NCI-H146 (cell line): Measurements from ENCODE around the gene SNRNP70.
"Not testable (repeated sequence)": the region's sequence is repeated elsewhere in the genome, so short reads cannot be mapped to it uniquely, and the experiment has no call there.

Source experiments
- DNase-seq: peaks from one replicate; lab custom pipeline; 2025; lab: John Stamatoyannopoulos, UW

The SNRNP70 gene, protein sequence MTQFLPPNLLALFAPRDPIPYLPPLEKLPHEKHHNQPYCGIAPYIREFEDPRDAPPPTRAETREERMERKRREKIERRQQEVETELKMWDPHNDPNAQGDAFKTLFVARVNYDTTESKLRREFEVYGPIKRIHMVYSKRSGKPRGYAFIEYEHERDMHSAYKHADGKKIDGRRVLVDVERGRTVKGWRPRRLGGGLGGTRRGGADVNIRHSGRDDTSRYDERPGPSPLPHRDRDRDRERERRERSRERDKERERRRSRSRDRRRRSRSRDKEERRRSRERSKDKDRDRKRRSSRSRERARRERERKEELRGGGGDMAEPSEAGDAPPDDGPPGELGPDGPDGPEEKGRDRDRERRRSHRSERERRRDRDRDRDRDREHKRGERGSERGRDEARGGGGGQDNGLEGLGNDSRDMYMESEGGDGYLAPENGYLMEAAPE

GRCh38 chr19:49085020-49085867 lies at the start of gene SNRNP70:
SNRNP70 (plus strand) TSS chr19:49085451; CDS start chr19:49086415, 964 bp downstream.
- DNase-seq = peak; percentile 100

GRCh38 chr19:49036815-49037214 lies 48.4 kb upstream of the SNRNP70 start, which contains the start of gene CGB1:
CGB1 (minus strand) TSS chr19:49036895; CDS start chr19:49036711, 184 bp downstream.
- peak; percentile 82 for DNase-seq

DNA sequence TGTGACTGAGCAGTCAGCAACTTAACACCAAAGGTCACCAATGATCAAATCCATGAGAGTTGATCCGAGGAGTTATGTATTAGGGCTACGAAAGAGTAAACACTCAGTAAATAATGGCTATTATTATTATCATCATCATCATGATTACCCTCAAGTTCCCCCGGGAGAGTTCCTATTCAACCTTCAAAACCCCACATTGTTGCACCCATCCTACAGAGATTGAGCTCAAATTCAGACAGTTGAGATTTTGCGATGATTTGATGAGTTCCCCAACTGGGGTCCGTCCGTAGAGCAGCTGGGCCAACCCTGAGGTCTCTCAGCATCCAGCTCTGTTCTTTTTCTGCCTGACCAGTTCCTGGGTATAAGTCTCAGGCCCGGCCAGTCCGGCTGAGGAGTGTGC lies 47.1 kb upstream of the SNRNP70 start:
- DNase-seq = not testable (repeated sequence)

- not testable (repeated sequence) for DNase-seq
Observed at GRCh38 chr19:49038557-49039276, 46.5 kb upstream of the SNRNP70 start.

DNA sequence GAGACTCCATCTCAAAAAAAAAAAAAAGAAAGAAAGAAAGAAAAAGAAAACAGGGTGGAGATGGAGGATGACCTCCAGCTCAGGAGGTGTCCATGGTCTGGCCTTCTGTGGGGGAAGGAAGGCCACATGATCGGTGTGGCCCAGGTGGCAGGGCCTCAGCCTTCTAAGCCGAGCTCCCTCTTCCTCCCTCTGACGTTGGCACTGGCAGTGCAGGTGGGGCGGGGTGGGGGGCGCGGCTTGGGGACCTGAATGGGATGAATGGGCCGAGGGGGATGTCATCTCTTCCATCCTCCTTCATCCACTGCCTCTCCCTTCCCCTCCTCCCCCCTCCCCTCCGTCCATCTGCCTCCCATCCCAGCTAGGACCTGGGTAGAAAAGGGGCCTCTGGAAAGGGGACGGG lies 45.5 kb upstream of the SNRNP70 start:
- not testable (repeated sequence) for DNase-seq

- DNase-seq = no peak
Observed at GRCh38 chr19:49042177-49042576, 43.1 kb upstream of the SNRNP70 start.

- not testable (repeated sequence) for DNase-seq
Observed at GRCh38 chr19:49042666-49043065, 42.6 kb upstream of the SNRNP70 start.

DNA sequence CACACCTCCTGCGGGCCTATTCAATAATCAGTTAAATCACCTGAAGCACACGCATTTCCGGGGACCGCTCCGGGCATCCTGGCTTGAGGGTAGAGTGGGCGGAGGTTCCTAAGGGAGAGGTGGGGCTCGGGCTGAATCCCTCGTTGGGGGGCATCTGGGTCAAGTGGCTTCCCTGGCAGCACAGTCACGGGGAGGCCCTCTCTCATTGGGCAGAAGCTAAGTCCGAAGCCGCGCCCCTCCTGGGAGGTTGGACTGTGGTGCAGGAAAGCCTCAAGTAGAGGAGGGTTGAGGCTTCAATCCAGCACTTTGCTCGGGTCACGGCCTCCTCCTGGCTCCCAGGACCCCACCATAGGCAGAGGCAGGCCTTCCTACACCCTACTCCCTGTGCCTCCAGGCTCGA lies 41.7 kb upstream of the SNRNP70 start, which contains the start of gene CGB5:
CGB5 (plus strand) TSS at position 301 of the 400 bp plus-strand sequence. CDS start 362 bp downstream, outside the sequence.
- peak; percentile 30 for DNase-seq

DNA sequence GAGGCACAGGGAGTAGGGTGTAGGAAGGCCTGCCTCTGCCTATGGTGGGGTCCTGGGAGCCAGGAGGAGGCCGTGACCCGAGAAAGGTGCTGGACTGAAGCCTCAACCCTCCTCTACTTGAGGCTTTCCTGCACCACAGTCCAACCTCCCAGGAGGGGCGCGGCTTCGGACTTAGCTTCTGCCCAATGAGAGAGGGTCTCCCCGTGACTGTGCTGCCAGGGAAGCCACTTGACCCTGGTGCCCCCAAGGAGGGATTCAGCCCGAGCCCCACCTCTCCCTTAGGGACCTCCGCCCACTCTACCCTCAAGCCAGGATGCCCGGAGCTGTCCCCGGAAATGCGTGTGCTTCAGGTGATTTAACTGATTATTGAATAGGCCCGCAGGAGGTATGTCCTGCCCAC lies 36.2 kb upstream of the SNRNP70 start, which contains the start of gene CGB8:
CGB8 (minus strand) TSS at position 101 of the 400 bp plus-strand sequence. CDS start 372 bp downstream, outside the sequence.
- not testable (repeated sequence) for DNase-seq

DNA sequence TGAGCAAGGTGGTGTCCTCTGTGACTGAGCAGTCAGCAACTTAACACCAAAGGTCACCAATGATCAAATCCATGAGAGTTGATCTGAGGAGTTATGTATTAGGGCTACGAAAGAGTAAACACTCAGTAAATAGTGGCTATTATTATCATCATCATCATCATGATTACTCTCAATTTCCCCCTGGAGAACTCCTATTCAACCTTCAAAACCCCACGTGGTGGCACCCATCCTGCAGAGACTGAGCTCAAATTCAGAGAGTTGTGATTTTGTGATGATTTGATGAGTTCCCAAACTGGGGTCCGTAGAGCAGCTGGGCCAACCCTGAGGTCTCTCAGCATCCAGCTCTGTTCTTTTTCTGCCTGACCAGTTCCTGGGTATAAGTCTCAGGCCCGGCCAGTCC lies 35.4 kb upstream of the SNRNP70 start:
- DNase-seq = not testable (repeated sequence)

- not testable (repeated sequence) for DNase-seq
Observed at GRCh38 chr19:49050376-49051033, 34.7 kb upstream of the SNRNP70 start.

DNA sequence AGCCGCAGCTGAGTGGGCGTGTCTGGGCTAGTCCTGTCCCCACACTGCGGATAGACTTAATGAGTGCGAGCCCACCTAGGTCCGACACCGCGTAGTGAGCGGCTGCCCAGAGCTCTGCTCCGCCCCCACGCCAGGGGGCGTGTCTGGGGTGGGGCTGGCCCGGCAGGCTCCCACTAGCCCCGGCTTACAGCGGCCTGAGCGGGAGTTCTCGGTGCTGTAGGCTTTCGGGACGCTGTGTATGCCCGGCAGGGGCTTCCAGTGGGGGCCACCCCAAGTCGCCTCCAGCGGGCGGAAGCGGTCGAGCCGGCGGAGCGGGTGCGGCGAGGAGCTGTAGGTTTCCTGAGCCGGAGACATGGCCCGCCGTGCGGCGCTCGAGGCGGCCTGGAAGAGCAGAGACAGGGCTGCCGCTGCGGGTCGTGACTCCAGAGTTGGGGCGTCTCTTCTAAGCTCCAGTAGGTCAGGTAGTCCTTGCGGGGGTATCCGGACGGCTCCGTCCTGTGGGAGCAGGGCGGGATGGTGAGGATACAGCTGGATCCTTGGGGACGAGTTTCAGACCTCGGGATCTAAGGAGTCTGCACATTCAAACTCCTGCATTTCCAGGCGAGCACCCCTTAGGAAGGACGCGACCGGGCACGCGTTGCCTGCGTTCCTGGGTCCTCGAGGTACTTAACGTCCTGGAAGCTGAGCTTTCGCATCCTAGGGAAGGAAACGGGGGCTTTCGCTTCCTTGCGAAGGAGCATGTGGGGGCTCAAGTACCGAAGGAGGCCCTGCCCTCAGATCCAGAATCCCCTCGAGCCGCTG lies 28.9 kb upstream of the SNRNP70 start:
- peak; percentile 59 for DNase-seq

GRCh38 chr19:49056902-49057596 lies 28.2 kb upstream of the SNRNP70 start:
- DNase-seq = not testable (repeated sequence)

DNA sequence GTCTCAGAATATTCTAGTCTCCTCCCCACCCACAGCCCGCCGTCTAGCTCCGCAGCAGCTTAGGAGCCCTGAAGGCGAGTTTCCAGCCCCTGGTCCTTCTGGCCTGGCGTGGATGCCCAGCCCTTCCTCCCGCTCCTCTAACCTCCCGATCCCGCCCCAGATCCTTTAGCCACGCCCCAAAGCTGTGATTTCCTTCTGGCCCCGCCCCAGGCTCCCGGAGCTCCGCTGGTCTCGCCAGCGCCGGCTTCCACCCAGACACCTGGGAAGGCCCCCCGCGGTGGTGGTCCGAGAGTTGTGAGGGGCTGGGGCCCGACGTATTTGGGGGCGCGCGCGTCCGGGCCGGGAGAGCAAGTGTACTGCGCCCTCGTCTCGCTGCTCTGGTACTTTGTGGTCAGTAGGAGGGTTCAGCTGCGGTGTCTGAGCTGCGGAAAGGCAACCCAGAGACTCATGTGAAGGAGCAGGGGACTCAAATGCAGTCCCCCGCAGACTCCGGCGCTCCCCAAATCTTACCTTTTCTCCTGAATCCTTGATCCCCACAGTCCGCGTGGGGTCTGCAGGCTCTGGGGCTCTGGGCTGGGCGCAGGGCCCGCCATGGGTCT lies 27.5 kb upstream of the SNRNP70 start, which contains the start of gene CGB7:
CGB7 (minus strand) TSS at position 114 of the 599 bp plus-strand sequence. CDS start 2,374 bp downstream, outside the sequence.
- DNase-seq = peak; percentile 56

- DNase-seq = peak; percentile 26
Observed at GRCh38 chr19:49058562-49058961, 26.7 kb upstream of the SNRNP70 start.

- no peak for DNase-seq
Observed at GRCh38 chr19:49059053-49059452, 26.2 kb upstream of the SNRNP70 start.

- DNase-seq = no peak
Observed at GRCh38 chr19:49061000-49061399, 24.3 kb upstream of the SNRNP70 start.

GRCh38 chr19:49061445-49061844 lies 23.8 kb upstream of the SNRNP70 start:
- DNase-seq = no peak

DNA sequence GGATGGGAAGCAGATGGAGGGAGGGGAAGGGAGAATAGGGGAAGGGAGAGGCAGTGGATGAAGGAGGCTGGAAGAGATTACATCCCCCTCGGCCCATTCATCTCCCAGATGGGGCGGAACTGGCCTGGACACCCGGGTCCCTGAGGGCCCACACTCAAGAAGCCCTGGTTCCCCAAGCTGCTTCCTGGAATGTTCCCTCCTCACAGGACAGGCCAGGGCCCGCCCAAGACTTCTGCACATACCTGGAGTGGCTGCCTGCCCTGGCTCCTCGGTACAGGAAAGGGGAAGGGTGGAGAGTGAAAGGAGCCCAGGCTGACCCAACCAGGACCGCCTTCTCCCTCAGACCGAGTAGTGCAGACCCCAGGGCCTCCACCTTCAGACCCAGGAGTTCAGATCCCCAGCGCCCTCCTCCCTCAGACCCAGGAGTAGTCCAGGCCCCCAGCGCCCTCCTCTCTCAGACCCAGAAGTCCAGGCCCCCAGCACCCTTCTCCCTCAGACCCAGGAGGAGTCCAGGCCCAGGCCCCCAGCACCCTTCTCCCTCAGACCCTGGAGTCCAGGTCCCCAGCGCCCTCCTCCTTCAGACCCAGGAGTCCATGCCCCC lies 21.1 kb upstream of the SNRNP70 start:
- DNase-seq = no peak
